GM19452 (cell line): ENCODE results near the gene OTOA.
A peak's percentile ranks its signal among the peaks of the same experiment; 100 is the strongest.
"Not testable (repeated sequence)": the region's sequence is repeated elsewhere in the genome, so short reads cannot be mapped to it uniquely, and the experiment has no call there.

Experiments
- ATAC-seq: cut with Tn5 transposase; IDR thresholded peaks from one replicate; pipeline ENCODE4 v1.9.1; 2021; ENCODE audit not compliant: unreplicated experiment

The OTOA gene

DNA sequence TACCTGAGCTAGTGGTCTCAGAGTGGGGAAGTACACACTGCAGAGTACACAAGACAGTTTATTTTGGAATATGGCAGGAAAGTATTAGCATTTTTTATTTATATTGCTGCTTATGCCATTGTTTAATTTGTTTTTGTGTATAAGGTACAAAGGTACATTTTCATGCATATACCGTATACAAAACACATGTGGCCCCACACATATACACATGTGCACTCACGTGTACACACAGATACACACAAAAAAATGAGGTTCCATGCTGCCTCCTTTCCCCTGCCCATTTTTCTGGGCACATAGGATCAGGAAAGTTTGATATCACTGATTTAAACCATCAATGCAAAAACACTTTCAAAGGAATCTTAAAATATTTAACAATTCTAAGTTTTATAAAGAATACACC, 24.3 kb upstream of the OTOA start:
- ATAC-seq, result no peak

DNA sequence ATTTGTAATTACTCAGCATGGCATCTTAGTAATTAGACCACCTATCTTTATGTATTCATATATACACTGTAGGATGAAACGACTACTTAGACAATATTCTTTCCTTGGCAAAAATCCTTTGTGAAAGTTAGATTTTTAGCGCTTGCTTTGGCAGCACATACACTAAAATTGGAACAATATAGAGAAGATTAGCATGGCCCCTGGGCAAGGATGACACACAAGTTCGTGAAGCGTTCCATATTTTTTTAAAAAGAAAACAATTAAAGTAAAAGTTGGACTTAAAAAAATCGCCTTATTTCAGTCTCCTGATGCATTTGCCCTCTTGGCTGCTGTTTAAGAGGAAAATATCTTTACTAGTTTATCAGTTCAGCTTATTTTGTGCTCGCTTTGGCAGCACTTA, 21.9 kb upstream of the OTOA start:
- no peak for ATAC-seq

DNA sequence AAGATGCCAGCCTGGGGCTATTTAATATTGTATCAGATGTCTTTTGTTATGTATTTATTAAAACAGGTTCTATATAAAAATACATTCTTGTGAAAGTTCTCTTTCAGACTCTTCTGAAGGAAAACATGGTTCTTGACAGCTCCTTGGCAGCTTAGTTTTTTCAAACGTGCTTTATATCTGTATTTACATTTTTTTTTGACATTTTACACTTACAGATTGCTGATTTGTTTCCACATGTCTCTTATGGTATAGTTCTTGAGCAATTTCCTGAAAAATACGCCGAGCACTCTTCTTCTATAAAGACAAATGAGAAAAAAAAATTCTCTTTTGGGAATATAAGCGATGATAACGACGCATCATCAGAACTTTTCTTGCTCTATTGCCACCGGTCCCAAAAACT, 20.9 kb upstream of the OTOA start:
- ATAC-seq, result no peak

DNA sequence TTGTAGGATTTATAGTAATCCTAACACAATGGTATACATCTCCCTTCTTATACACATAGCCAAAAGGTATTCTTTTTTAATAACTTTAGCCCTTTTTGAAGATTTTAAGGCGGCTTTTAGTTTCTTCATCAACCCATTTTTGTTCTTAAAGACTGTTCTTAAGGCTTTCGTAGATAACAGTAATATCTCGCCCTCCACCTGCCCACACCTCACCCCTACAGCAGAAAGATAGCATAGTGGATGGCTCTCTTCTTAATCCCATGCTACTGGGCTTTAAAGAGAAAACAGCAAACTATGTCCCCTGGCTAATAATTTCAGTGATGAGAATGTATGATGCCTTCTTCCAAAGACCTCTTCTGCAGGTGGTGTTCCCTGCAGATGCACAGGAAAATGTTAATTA, 20.0 kb upstream of the OTOA start:
- ATAC-seq, result no peak

DNA sequence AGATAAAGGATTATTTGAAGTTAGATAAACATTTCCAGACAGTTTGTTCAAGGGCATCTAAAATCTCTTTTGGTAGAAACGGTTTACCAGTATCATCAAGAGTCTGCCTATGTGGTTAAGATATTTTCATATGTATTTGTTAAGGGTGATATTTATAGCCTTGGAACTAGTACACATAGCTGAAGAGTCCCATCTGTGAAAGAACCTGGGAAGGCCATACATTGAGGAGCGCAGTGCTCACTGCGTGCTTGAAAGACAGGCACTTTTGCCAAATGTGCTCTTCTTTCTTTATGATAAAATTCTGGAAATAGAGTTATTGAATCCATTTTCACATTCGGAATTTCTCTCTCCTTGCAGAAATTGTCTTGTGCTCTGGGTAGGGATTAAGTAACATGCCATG, 19.1 kb upstream of the OTOA start:
- ATAC-seq, result no peak

DNA sequence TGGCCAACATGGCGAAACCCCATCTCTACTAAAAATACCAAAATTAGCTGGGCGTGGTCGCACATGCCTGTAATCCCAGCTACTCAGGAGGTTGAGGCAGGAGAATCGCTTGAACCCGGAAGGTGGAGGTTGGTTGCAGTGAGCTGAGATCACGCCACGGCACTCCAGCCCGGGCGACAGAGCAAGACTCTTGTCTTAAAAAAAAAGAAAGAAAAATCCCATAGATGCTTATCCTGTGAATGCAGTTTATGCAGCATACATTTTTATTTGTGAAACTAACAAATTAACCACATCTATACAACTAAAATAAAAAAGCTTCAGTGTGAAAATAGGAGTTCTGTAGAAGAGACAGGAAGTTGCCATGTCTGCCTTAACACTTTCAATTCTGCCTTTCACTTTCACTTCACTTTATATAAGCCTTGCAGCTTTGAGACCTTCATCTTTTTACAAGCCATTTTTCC, 18.5 kb upstream of the OTOA start:
- no peak for ATAC-seq

DNA sequence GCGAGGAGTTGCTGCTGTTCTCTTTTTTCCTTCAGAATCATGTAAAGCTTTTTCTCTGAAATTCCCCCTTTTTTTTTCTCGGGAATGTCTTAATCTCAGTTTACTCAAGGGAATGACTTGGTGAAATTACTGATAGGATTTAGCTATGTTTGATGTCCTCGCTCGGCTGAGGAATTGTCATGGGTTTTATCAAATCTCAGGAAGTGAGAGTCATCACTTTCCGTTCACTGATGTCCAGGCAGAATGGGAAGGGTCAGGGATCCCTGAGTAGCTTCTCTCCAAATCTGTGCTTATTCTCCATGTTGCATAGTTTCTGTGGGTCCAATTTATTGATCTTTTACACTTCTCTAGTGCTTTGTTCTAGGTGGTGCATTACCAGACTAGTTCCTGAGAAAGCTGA, 17.7 kb upstream of the OTOA start:
- no peak for ATAC-seq

DNA sequence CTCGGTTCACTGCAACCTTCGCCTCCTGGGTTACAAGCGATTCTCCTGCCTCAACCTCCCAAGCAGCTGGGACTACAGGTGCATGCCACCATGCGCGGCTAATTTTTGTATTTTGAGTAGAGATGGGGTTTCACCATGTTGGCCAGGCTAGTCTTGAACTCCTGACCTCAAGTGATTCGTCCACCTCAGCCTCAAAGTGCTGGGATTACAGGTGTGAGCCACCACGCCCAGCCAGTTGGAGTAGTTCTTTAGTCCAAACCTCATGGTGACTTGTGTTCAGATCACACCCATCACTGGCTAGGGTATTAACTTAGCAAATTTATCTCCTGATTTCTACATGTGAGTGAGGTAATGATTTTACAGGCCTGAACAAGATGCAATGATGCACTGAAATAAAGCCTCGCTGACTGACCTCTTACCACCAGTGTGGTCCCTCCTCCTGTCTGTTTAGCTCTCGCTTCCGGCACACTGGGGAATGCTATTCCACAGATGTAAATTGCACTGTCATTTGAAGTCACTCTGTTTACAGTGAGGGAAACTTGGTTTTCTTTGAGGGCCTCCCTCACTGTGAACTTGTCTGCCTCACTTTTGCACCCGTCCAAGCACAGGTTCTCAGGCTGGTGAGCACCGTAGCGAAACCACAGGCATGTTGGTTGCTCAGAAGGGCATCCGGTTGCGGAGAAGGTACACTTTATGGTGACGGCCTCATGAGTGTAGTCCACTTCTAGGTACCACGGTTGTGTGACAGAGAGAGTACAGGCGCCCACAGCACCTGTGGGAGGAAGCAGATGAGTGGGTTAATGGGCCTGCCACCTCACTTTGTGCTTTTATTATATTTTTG, 16.8 kb upstream of the OTOA start:
- peak; percentile 90 for ATAC-seq

DNA sequence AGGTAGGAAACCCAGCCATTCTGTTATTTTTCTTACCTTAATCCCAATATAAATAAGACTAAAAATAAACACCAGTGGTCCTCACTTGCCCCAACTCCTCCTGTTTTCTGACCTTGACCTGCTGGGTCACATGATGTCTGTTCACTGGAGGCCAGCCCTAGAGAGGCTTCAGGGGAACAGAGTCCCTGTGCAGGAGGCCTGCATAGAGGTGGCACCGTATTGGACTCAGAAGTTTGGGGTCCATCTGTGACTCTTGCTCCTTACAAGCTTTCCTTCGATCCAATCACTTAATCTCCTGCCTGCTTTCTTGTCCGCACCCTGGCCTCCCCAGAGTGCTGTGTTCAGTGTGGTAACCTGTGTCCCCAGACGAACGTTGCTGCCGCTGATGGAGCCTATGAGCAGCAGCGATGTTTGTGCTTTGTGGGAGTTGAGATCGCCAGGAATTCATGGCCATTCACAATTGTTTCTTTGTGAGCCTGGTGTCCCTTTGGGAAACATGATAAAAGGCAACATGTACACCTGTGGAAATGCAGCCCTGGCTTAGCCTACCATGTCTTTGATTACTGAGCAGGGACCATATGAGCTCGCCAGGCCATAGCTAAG, 16.1 kb upstream of the OTOA start:
- ATAC-seq, result peak; percentile 8

DNA sequence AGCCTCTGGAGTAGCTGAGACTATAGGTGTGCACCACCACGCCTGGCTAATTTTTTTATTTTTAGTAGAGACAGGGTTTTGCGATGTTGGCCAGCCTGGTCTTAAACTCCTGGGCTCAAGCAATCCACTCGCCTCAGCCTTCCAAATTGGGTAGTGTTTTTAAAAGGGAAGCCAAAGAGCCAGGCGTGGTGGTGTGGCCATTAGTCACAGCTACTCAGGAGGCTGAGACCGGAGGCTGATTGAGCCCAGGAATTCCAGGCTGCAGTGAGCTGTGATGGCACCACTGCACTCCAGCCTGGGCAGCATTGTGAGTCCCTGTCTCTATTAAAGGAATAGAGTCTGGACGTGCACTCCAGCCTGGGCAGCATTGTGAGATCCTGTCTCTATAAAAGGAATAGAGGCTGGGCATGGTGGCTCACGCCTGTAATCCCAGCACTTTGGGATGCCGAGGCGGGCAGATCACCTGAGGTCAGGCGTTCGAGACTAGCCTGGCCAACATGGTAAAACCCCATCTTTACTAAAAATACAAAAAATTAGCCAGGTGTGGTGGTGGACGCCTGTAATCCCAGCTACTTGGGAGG, 13.9 kb upstream of the OTOA start:
- not testable (repeated sequence) for ATAC-seq

DNA sequence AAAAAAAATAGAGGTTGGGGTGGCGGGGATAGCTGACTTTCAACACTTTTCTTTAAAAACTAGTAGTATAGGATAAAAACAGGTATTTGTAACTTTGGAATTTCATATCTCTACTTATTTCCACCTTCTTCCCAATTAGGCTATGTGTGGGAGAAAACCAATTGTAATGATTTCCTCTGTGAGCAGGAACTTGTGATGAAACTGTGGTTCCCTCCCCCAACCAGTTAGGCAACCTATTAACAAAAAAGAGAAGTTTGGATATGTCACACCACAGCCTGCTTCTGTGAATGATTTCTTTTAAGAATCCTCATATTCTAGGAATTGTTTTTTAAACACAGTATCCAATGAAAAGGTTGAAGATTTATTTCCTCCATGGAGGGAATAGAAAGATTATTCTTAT, 13.2 kb upstream of the OTOA start:
- no peak for ATAC-seq

DNA sequence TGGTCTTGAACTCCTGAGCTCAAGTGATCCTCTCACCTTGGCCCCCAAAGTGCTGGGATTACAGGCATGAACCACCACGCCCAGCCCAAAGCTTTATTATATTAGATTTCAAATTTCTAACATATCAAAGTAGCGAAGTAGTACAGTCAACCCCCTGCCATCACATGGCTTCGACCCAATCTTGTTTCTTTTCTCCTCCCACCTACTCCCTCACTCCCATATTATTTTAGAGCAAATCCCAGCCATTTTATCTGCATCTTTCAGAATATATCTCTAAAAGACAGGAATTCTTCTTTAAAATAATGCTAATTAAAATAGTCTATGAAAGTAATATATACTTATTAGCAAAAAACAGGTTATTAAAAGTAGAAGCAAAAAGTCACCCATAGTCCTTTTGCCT, 12.3 kb upstream of the OTOA start:
- no peak for ATAC-seq

DNA sequence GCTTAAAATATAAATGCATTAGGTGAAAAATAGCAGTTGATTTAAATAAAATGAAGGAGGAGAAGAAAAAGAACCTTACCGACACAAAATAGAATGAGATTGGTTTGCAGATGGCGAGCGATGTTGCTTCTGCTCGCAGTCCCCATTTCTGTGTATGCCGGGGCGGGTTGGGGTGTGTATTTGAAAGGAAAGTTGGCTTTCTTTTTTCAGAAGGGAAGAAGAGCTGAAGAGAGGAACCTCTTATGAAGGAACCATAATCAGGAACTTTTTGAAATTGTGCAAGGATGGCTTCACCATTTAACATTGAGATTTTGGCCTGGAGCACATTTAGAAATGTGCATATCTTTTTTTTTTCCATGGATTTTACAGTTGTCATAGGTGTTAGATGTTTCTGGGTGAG, 11.3 kb upstream of the OTOA start, which contains the start of gene IGSF6:
Gene IGSF6, minus strand, starts transcription at position 156 of the 400 bp plus-strand sequence. Its CDS starts 10 bp downstream, at position 146.
- ATAC-seq, result no peak

DNA sequence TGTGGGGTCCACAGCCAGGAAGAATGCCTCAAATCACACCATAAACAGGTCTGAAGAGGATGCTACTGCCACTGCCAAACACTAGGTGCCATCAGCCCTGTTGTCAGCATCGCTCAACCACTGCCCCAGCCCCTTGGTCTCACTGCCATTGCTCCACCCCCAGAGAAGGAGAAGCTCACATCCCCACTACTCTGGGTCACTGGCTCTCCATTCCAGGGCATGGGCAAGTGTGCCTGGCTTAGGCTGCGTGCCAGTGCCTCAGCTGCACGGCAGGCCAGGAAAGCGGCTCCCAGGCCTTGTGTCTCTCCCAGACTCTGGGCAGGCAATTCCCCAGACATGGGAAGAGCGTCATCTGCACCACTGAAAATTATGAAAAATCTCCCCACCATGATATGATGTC, 10.2 kb upstream of the OTOA start:
- ATAC-seq, result no peak

DNA sequence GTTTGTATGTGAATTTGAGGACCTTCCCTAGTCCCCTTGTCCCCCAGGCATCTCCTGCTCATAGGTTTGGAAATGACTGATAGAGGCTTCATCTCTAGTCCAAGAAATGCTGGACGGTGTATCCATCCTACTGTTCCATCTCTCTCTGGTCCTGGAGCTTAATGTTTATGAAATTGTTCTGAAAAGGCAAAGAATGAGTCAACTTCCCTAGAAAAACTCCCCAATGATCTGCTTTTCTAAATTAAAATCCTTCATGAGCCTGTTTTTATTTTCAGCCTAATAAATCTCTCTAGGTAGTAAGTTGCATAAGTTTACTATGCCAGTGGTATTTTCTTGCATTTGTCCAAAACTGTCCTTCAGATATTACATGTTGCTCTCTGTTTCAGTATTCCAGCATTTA, 9.3 kb upstream of the OTOA start:
- no peak for ATAC-seq

DNA sequence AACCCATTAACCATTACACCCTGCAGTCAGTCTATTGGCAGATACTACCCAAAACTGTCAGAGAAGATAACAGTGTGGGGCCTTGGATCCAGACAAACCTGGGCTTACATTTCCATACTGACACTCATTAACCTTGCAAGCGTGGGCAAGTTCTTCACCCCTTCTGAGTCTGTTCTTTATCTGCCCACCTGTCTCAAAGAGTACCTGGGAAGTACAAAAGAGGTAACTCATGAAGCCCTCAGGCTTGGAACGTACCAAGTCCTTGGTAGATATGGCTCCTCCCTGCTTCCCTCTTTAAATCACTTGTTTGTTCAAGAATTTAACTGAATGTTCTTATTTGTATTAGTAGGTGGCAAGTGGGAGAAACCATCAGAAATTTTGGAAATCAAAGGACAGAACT, 8.9 kb upstream of the OTOA start:
- ATAC-seq, result no peak

DNA sequence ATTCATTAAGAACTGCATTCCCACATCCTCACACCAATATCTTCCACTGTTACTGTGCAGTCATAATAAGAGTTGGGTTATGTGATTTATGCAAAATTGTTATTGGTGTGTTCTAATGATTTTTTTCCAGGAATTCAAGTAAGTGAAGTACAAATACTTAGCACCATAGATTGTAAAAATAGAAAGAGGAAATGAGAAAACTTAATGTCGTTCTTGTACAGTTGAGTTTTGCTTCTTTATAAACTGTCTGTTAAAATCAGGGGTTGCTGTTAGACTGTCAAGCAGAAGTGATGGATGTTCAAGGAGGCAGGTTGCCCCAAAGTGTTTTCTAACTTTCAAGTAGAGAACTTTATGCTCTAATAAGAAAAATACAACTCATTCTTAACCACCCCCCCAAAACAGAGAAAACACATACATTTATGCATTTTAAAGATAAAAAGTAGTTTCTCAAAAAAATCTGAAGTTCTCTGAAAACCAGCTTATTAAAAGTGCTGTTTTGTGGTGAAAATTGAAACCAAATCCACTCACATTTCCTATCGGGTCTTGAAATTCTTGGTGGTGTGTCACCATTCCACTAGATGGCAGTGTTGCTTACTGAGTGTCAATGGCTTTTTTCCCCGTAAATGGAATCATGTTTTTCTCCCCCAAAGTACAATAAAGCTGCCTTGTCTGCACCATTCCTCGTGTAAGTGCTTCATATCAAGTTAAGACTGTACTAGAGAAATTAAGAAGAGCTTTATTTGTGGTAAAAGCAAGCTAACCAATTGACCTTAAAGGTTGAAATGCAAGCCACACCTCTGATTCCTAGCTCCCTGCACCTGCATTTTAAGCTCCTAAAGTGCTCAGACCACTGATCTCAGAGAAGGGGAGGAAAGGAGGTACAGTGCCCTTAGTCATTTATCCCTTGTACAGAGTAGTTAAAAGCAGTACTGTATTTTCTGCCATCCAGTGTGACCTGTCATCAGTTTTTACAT, 6.7 kb upstream of the OTOA start:
- no peak for ATAC-seq

DNA sequence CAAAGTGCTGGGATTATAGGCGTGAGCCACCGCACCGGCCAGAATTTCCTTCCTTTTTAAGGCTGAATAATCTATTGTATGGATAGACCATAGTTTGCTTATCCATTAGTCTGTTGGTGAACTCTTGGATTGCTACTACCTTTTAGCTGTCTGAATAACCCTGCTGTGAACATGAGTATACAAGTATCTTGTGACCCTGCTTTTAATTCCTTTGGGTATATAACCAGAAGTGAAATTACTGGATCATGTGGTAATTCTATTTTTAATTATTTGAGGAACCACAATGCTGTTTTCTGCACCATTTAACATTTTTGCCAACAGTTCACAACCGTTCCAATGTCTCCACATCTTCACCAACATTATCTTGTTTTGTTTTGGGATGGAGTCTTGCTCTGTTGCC, 4.6 kb upstream of the OTOA start:
- no peak for ATAC-seq

DNA sequence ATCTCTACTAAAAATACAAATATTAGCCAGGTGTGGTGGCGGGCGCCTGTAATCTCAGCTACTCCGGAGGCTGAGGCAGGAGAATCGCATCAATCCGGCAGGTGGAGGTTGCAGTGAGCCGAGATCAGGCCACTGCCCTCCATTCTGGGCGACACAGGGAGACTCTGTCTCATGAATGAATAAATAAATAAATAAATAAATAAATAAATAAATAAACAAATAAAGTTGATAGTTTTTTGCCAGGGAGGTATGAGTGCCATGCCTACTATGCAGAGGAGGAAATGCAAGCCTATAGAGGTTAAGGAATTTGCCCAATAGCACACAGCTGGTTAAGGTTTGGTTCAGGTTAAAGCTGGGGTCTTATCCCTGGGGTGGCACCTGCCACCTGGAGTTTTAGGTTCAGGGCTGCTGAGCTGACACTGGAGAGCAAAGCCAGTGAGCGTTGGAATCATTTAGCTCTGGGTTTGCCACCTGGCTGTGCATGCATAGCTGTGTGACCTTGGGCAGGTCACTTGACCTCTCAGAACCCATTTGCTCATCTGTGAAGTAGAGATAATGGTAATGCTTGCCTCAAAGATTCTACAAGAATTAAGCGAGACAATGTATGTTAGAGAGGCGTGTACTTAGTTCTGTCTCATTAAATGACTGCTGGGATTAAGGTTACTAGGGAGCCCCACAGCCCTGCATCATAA, 1.2 kb downstream of the OTOA start:
- ATAC-seq, result no peak

DNA sequence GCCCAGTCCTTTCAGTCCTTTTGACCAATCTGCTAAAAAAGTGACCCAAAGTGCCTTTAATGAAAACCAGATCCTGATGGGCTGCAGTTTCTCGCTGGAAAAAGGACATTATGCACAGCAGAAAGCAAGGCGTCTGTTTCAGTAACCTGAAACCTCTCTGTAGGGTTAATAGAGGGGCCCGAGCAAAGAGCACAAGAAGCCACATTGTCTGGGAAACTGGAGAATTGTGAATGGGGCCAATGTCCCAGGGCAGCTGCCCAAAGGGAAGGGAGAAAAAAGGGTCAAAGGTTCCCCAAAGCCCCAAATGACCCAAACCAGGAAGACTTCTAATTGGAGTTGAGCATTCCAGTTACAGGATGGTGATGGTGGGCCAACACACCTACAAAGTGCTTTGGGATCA, 3.0 kb downstream of the OTOA start:
- no peak for ATAC-seq

DNA sequence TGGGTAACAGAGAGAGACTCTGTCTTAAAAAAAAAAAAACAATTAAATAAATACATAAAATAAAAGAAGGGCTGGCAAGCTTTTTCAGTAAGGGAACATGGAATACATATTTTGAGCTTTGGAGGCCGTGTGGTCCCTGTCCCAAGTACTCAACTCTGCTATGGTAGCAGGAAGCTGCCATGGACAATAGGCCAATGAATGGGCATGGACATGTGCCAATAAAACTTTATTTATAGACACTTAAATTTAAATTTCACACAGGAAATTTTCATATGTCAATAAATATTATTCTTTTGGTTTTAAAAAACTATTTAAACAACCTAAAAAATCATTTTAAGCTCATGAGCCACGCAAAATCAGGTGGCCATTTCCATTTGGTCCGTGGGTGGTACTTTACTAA, 3.8 kb downstream of the OTOA start:
- ATAC-seq, result no peak
